RCC 7860 (cell line): ENCODE results near the gene TRIO.
A peak's percentile ranks its signal among the peaks of the same experiment; 100 is the strongest.
"Not testable (repeated sequence)": the region's sequence is repeated elsewhere in the genome, so short reads cannot be mapped to it uniquely, and the experiment has no call there.

ENCODE experiments used
- DNase-seq: peaks from one replicate; pipeline ENCODE4 v3.0.0-alpha.2; 2015; ENCODE audit warnings: low spot score
- FAIRE-seq: peaks from 2 replicates; lab custom pipeline; 2012; peaks lifted over from hg19 to GRCh38; lab: Jason Lieb, UNC

Gene TRIO

GRCh38 chr5:14367364-14367763, 224.2 kb downstream of the TRIO start:
- FAIRE-seq (no peak), DNase-seq (no peak)

GRCh38 chr5:14369780-14370179, 226.6 kb downstream of the TRIO start:
- DNase-seq, result no peak
- FAIRE-seq, result no peak

GRCh38 chr5:14370386-14370785, 227.2 kb downstream of the TRIO start:
- FAIRE-seq (no peak), DNase-seq (no peak)

DNA sequence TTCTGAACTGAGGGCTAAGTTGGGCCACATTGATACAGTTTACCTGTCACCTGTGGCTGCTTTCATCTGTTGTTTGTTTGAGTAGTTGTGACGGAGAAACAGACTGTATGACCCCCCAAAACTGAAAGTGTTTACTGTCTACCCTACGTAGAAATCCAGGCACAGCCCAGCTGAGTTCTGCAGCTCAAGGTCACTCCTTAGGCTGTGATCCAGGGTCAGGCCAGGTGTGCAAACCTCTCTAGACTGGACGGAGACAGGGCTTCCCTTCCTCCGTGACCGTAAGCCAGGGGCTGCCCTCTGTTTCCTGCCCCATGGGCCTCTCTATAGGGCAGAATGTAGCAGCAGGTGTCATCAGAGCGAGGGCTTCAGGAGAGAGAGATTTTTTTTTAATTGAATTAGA, 230.5 kb downstream of the TRIO start:
- no peak for FAIRE-seq
- DNase-seq, result no peak

- no peak for DNase-seq
- no peak for FAIRE-seq
Measured at GRCh38 chr5:14374100-14374499, 231.0 kb downstream of the TRIO start.

GRCh38 chr5:14376789-14377188, 233.6 kb downstream of the TRIO start:
- DNase-seq (no peak), FAIRE-seq (no peak)

DNA sequence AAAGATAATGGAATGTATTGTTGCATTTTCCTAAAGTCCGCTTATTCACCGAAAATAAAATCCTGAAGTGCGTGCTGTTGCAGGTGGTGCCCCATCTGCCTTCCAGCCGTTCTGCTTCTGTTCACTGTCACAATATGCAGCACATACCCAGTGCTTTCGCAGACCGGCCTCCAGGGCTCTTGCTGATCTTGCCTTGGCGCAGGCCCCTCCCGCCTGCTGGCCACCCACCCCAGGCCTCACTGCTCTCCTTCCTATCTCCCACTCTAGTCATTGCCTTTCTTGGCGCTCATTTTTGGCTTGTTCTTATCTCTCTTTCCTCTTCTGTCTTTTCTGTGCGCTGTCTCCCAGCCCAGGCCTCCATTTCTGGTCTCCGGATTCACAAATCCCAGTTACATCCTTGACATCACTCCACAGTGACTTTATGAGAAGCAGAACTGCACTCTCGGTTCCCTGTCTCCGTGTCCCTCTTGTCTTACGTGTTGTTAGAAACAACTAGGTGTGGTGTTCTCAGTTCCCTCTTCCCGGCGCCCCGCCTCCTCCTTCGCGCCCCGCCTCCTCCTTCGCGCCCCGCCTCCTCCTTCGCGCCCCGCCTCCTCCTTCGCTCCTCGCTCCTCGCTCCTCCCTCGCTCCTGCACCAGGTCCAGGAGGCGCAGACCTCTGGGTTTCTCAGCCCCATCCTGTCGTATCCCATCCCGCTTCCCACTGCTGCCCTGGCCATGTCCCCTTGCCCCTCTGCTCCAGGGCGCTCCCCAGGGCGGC, 236.8 kb downstream of the TRIO start:
- FAIRE-seq (no peak), DNase-seq (no peak)

GRCh38 chr5:14380712-14381111, 237.6 kb downstream of the TRIO start:
- FAIRE-seq (no peak), DNase-seq (no peak)

DNA sequence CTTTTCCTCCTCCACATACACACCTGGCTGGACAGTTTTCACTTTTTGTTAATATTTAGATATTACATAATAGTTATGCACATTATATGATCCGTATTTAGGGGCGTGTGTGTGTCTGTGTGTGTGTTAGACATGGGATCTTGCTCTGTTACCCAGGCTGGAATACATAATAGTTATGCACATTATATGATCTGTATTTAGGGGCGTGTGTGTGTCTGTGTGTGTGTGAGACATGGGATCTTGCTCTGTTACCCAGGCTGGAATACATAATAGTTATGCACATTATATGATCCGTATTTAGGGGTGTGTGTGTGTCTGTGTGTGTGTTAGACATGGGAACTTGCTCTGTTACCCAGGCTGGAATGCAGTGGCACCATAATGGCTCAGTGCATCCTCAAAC, 239.5 kb downstream of the TRIO start:
- no peak for FAIRE-seq
- no peak for DNase-seq

GRCh38 chr5:14383923-14384322, 240.8 kb downstream of the TRIO start:
- no peak for FAIRE-seq
- DNase-seq, result no peak

- FAIRE-seq, result no peak
- no peak for DNase-seq
Measured at GRCh38 chr5:14385019-14385418, 241.9 kb downstream of the TRIO start.

GRCh38 chr5:14386884-14387624, 243.9 kb downstream of the TRIO start:
- no peak for FAIRE-seq
- no peak for DNase-seq

GRCh38 chr5:14388741-14389140, 245.6 kb downstream of the TRIO start:
- no peak for FAIRE-seq
- DNase-seq, result no peak

DNA sequence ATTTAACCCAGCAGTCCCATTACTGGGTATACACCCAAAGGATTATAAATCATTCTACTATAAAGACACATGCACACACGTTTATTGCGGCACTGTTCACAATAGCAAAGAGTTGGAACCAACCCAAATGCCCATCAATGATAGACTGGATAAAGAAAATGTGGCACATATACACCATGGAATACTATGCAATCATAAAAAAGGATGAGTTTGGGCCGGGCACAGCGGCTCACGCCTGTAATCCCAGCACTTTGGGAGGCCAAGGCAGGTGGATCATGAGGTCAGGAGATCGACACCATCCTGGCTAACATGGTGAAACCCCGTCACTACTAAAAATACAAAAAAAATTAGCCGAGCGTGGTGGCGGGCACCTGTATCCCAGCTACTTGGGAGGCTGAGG, 249.4 kb downstream of the TRIO start:
- DNase-seq, FAIRE-seq: not testable (repeated sequence)

- no peak for DNase-seq
- FAIRE-seq, result no peak
Measured at GRCh38 chr5:14394365-14394764, 251.2 kb downstream of the TRIO start.

DNA sequence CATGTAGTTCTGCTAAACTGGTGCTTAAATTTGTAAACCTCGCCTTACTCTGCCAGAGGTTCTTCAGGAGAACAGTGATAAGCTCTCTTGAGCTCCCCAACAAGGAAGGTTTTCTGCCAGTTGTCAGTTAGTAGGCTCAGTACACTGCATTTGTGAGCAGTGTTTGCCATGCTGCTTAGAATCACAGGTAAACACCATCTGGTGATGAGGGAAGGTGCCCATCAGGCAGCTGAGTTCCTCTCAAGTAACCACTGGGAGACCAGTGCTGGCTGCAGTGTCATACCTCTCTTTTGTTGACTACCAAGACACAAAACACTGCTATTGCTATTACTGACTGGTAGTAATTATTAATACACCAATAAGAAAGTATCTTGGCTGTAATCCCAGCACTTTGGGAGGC, 252.3 kb downstream of the TRIO start:
- FAIRE-seq (no peak), DNase-seq (no peak)

DNA sequence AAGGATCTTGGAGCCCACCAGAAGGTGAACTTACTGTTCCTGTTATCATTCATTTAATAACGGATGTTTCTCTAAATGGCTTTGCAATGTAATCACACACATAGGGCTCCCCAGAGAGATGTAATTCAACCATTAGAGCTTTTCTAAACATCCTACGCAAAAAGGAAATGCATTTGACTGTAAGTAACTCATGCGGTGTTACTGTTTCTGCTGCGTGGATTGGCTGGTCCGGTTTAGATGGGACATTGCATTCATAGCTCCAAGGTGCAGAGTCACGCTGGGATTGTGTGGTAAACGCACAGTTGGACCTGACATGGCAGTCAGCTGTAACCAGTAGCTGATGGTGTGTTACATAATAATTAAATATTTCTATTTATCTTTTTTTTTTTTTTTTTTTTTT, 252.9 kb downstream of the TRIO start:
- DNase-seq, result no peak
- no peak for FAIRE-seq

DNA sequence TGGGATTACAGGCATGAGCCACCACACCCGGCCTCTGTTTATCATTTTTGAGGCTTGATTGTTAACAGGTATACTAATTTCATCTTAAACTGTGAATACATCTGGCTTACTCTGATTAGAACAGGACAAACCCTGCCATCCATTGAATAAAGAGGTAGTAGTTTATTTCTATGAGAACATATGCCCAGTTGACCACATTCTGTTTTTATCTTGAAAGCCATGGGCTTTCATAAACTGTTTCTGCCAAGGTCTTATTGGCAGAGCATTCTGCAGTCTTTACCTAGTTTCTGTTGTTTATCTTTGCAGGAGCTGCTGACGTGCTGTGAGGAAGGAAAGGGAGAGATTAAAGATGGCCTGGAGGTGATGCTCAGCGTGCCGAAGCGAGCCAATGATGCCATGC, 253.6 kb downstream of the TRIO start:
- DNase-seq (no peak), FAIRE-seq (no peak)

- DNase-seq, result peak; percentile 81
- peak; percentile 79 for FAIRE-seq
Measured at GRCh38 chr5:14397717-14398116, 254.6 kb downstream of the TRIO start.

DNA sequence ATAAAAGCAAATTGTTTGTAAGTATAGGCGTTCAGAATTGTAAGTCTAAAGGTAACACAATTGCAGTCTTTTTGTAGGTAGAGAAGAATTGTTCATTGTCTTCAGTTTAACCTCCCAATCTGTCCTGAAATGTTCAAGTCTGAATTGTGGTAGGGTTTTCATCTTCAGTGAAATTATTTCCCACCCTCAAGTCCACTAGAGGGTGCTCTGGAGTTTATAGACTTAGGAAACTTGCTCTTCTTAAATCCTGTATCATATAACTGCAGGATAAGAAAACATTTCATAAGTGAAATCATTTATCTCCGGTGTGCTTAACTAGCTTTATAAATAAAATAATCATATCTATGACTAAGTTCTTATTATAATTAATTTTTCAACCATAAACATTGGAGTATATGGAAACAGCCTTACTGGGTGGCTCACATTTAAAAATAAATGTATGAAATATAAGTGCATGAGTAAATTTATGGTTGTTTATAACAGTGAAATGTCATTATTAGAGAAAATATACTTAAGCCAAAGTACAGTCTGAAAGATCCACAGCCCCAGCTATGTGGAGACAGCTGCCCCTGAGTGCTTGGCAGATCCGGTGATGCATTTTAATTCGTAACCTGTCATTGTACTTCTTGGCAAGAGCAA, 256.0 kb downstream of the TRIO start:
- DNase-seq (peak; percentile 52), FAIRE-seq (peak; percentile 83)

GRCh38 chr5:14400085-14400484, 256.9 kb downstream of the TRIO start:
- DNase-seq (peak; percentile 72), FAIRE-seq (peak; percentile 80)

- no peak for FAIRE-seq
- no peak for DNase-seq
Measured at GRCh38 chr5:14400611-14401010, 257.5 kb downstream of the TRIO start.
